ENCODE measurements around the gene SYNCRIP.

Gene SYNCRIP

DNA sequence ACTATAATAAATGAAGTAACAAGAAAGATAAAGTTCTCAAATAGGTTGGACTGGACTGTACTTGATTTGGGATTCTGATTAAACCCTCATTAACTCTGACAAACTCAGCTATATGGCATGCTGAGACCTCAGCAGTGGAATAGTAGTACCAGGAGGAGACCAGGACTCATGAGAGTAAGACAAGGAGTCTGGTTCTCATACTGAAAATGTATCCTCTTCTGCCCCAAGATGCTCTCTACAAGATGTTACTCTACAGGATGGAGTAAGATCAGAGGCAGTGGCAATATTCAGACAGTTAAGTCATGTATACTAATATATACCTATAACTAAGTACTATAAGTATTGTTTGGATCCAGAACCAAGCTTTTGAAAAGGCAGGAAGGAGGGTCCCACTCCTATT, 31.9 kb upstream of the SYNCRIP start:
- TF ChIP-seq, protein P1, sequence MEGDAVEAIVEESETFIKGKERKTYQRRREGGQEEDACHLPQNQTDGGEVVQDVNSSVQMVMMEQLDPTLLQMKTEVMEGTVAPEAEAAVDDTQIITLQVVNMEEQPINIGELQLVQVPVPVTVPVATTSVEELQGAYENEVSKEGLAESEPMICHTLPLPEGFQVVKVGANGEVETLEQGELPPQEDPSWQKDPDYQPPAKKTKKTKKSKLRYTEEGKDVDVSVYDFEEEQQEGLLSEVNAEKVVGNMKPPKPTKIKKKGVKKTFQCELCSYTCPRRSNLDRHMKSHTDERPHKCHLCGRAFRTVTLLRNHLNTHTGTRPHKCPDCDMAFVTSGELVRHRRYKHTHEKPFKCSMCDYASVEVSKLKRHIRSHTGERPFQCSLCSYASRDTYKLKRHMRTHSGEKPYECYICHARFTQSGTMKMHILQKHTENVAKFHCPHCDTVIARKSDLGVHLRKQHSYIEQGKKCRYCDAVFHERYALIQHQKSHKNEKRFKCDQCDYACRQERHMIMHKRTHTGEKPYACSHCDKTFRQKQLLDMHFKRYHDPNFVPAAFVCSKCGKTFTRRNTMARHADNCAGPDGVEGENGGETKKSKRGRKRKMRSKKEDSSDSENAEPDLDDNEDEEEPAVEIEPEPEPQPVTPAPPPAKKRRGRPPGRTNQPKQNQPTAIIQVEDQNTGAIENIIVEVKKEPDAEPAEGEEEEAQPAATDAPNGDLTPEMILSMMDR (IDR thresholded peaks at IDR 0.05), result no peak

- TF ChIP-seq, protein P1 (IDR thresholded peaks at IDR 0.05), result no peak
These were observed 30.8 kb upstream of the SYNCRIP start for GRCh38 chr6:85673198-85674139.

DNA sequence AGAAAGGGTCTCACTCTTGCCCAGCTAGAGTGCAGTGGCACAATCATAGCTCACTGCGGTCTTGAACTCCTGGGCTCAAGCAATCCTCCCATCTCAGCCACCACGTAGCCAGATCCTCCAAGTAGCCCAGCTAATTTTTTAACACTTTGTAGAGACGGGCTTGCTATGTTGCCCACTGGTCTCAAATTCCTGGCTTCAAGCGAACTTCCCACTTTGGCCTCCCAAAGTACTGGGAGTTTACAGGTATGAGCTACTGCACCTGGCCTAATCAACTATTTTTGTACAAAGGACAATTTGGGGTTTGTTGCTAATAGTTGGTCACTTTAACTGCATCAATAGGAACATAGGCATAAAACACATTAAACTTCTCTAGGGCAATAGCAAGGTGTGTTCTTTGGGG, 29.9 kb upstream of the SYNCRIP start:
- TF ChIP-seq, protein P1 (IDR thresholded peaks at IDR 0.05), result no peak

DNA sequence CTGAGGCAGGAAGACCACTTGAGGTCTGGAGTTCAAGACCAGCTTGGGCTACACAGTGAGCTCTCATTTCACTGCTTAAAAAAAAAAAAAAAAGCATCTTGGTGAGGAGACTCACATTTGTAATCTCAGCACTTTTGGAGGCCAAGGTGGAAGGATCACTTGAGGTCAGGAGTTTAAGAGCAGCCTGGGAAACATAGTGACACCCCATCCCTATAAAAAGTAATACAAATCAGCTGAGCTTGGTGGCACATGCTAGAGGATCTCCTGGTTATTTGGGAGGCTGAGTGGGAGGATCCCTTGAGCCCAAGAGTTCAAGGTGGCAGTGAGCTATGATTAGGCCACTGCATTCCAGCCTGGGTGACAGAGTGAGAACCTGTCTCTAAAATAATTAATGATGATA, 29.4 kb upstream of the SYNCRIP start:
- TF ChIP-seq, protein P1 (IDR thresholded peaks at IDR 0.05), result no peak

DNA sequence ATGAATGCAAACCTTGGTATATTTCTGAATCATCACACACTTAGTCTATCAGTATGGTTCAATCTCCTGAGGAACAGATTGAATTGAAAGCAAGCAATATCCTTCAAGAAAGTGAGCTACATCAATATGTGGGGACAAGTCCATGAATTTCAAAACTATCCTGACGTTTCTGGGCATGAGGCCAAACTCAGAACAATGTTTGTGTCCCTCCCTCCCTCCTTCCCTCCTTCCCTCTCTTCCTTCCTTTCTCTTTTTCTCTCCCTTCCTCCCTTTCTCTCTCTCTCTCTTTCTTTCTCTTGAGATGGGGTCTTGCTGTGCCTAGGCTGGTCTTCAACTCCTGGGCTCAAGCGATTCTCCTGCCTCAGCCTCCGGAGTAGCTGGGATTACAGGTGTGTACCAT, 27.9 kb upstream of the SYNCRIP start:
- TF ChIP-seq, protein P1 (IDR thresholded peaks at IDR 0.05), result no peak

GRCh38 chr6:85669735-85670194, 27.1 kb upstream of the SYNCRIP start:
- TF ChIP-seq, protein P1 (IDR thresholded peaks at IDR 0.05), result no peak

DNA sequence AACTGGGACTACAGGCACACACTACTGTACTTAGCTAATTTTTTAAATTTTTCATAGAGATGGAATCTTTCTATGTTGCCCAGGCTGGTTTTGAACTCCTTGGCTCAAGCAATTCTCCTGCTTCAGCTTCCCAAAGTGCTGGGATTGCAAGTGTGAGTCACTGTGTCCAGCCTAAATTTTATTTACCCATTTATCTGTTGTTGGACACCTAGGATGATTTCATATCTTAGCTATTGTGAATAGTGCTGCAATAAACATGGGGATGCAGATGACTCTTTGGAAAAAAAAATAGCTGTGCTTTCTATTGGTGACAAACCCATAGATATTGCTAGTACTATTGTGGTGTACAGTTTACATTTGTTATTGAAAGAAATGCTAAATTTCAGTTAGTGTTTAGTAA, 19.6 kb upstream of the SYNCRIP start:
- TF ChIP-seq, protein P1 (IDR thresholded peaks at IDR 0.05), result no peak

Data from LNCAP (cell line).